Testis (tissue), 3 donors: ENCODE measurements around the gene RAB36. TPM values are rescaled to one million over a fixed set of nuclear protein-coding genes. Genes with fewer than 3 reads are reported as not detected.

Source experiments
- DNase-seq: peaks from one replicate; pipeline ENCODE4 v3.0.0-alpha.2; 2019
- H3K27ac ChIP-seq, 2 donors: fragments of 200-600 bp; sonication (generic); one replicate each; pipeline ENCODE4 v1.5.1; 2019
- H3K27me3 ChIP-seq: fragments of 200-600 bp; sonication (generic); one replicate; pipeline ENCODE4 v1.5.1; 2019
- H3K36me3 ChIP-seq: fragments of 200-600 bp; sonication (generic); one replicate; pipeline ENCODE4 v1.5.1; 2017; ENCODE audit warnings: low read depth; ENCODE audit errors: missing control alignments
- H3K4me1 ChIP-seq: fragments of 200-600 bp; sonication (generic); one replicate; pipeline ENCODE4 v1.5.1; 2019
- H3K4me3 ChIP-seq, 2 donors: fragments of 200-600 bp; sonication (generic); one replicate each; pipeline ENCODE4 v1.5.1; 2017 to 2019
- H3K9me3 ChIP-seq: fragments of 200-600 bp; sonication (generic); one replicate; pipeline ENCODE4 v1.5.1; 2017
- POLR2A ChIP-seq: fragments of 450-650 bp; IDR thresholded peaks from one replicate; pipeline ENCODE4 v1.6.1; 2017; ENCODE audit warnings: antibody characterized with exemption, mild to moderate bottlenecking, moderate library complexity
- WGBS, 2 donors: methylation state at CpG; one replicate each; pipeline ENCODE4 v1.1.5; 2018; 5-methylcytosine and 5-hydroxymethylcytosine counted together
- intact Hi-C: fragments of 100-400 bp; cut with DNase I; formaldehyde crosslinking; loops from one replicate; pipeline ENCODE4 v1.15.1; 2023; ENCODE audit warnings: low total_unique reads
- polyA plus RNA-seq: library from polyadenylated mRNA; stranded (reverse); fragments of 350-450 nt; fragmentation: Illumina TruSeq; extraction: RNeasy Lipid Tissue Mini Kit (QIAGEN cat#74804); gene quantifications from one replicate; pipeline ENCODE4 v1.2.3, GENCODE V29; 2014; ENCODE audit warnings: low read depth, low replicate concordance; ENCODE audit not compliant: insufficient read depth
- total RNA-seq, 2 donors: library from RNA; depleted of rRNA; stranded (reverse); fragments of >200 nt; gene quantifications; one replicate each; pipeline ENCODE4 v1.2.3, GENCODE V29; 2016
- TF ChIP-seq, protein P1 (sequence below), 3 experiments: fragments of 450-650 bp in 2 of 3; fragments of 200-600 bp in 1 of 3; sonication (generic) in 1 of 3; IDR thresholded peaks; one replicate each; pipeline ENCODE4 v1.5.1; 2016 to 2019; ENCODE audit warnings: antibody characterized with exemption in 3 of 3, mild to moderate bottlenecking in 2 of 3, moderate library complexity in 1 of 3

RAB36 gene
- total and polyA plus RNA-seq, 3 donors from 2014 or later, result 7.4 to 11.1 (median 7.5) TPM

DNA sequence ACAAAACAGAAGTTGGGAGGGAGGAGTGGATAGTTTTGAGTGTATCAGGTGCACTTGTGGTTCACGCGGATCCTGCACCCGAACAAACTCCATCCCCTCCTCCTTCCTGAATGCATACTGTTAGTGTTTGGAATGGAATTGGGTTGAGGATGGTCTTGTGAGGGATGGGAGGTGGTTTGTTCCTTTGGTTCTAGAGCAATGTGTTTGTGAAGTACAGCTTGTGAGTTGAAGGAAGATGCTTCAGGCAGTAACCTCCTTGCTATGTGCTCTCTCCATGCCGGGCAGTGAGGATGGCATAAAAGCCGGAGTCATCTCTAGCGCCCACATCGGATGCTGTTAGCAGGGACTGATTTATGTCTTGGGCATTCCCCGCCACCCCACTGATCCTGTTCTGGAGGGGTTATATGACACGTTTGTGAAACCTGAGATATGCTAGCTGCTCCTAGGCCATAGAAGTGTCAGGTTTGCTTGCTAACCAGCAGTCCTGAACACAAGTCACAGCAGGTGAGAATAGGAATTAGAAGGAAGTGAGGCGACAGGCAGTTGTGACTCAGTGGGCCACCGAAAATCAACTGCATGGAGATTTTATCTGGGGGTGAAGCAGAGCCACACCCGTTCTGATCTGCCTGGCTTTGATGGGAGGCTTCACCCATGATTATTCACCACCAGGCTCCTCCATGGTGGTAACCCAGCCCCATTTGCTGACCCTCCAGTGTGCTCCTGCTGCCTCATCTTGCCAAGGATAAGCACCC lies 37.2 kb downstream of the RAB36 start:
- Histone ChIP-seq H3K27ac (no peak overlapping the region), H3K36me3 (no peaks in the 10 kb centered on the region), H3K4me1 (peaks cover 47% of the 10 kb centered on the region), H3K4me3 (peak overlapping the region; percentile 59 to 60), H3K9me3 (no peaks in the 10 kb centered on the region), H3K27me3 (no peaks in the 10 kb centered on the region)
- WGBS, 2 donors, result 24 to 36% methylated on average over 12 of the region's 12 CpGs
- no peak for DNase-seq
- intact Hi-C loops, result no loop called here
- TF ChIP-seq, protein P1, sequence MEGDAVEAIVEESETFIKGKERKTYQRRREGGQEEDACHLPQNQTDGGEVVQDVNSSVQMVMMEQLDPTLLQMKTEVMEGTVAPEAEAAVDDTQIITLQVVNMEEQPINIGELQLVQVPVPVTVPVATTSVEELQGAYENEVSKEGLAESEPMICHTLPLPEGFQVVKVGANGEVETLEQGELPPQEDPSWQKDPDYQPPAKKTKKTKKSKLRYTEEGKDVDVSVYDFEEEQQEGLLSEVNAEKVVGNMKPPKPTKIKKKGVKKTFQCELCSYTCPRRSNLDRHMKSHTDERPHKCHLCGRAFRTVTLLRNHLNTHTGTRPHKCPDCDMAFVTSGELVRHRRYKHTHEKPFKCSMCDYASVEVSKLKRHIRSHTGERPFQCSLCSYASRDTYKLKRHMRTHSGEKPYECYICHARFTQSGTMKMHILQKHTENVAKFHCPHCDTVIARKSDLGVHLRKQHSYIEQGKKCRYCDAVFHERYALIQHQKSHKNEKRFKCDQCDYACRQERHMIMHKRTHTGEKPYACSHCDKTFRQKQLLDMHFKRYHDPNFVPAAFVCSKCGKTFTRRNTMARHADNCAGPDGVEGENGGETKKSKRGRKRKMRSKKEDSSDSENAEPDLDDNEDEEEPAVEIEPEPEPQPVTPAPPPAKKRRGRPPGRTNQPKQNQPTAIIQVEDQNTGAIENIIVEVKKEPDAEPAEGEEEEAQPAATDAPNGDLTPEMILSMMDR (IDR thresholded peaks at IDR 0.05), result no peak
- TF ChIP-seq POLR2A, result no peak

DNA sequence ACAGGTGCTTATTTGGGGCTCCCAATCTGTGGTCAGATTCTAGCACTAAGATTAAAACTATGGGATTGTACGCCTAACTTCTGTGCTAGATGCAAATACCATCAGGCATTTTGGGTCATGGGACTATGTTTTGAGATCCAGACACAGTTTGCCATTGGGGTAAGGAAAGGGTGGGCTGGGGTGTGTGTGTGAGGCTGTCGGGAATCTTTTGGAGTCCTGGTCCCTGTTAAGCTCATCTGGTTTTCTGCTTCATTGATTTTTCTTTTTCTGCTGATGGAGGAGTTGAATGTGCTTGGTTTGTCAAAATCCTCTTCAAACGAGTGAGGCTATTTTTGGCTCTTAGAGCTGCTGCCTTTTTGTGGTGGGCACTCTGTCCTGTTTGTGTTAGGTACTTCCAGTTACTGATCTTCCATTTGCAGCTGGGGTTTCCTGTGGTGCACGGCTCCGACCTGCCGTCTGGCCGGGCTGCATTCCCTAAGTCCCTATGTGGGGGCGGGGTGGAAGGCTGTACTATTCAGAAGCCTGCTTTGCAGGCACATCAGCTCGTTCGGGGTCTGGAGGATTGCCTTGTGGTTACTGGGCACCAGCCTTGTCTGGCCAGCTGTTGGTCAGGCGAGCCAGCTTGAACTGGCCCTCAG lies 37.9 kb downstream of the RAB36 start:
- Histone ChIP-seq H3K9me3 (no peaks in the 10 kb centered on the region), H3K27ac (no peak overlapping the region), H3K4me1 (peaks cover 47% of the 10 kb centered on the region), H3K36me3 (no peaks in the 10 kb centered on the region), H3K27me3 (no peaks in the 10 kb centered on the region), H3K4me3 (no peak overlapping the region)
- whole genome bisulfite sequencing, 2 donors, result 10 to 12% methylated on average over 11 of the region's 11 CpGs
- no peak for TF ChIP-seq POLR2A
- TF ChIP-seq, protein P1 (IDR thresholded peaks at IDR 0.05), result no peak
- intact Hi-C loops, result no loop called here
- DNase-seq, result peak; percentile 81

DNA sequence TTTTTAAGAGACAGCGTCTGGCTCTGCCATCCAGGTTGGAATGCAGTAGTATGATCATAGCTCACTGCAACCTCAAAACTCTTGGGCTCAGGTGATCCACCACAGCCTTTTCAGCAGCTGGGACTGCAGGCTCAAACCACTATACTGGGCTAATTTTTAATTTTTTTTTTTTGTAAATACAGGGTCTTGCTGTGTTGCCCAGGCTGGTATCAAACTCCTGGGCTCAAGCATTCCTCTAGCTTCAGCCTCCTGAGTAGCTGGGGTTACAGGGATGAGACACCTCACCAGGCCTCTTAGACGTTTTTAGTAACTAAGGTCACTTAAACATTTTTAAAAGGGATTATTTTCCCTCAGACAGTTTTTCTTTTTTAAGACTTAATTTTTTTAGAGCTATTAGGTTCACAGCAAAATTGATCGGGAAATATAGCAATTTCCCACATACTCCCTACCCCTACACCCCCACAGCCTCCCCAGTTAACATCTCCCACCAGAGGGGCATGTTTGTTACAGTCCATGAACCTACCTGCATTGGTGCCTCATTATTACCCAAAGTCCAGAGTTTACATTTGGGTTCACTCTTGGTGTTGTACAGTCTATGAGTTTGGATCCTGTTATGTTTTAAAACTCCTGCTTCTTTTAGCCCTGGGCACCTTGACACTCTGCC lies 39.0 kb downstream of the RAB36 start:
- intact Hi-C loops, result no loop called here
- H3K4me3 ChIP-seq, result no peak overlapping the region
- no peak for DNase-seq

DNA sequence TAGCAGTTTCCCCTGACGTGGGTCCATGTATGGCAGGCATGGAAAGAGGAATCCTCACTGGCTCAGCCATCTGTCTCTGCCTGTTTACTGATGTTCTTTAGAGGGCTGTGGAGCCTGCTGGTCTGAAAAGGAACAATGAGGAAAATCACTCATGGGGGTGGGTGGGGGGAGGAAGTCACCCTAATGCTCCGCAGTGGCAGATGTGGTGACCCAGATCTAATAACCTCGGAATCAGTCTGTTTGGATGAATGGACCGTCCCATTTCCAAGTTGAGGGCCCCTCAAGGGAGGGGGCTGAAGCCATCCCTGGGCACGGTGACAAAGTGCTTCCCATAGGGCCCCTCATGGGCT lies 39.5 kb downstream of the RAB36 start:
- intact Hi-C loops, result no loop called here
- H3K4me3 ChIP-seq, result no peak overlapping the region

More for the DNA sequence above, 39.0 kb downstream of the RAB36 start:
- H3K4me1 ChIP-seq, result peaks cover 40% of the 10 kb centered on the region
- no peaks in the 10 kb centered on the region for H3K9me3 ChIP-seq
- 54 to 65% methylated on average over 3 of the region's 3 CpGs for WGBS, 2 donors
- H3K27me3 ChIP-seq, result no peaks in the 10 kb centered on the region
- no peak overlapping the region for H3K27ac ChIP-seq
- no peak for TF ChIP-seq POLR2A
- TF ChIP-seq, protein P1 (IDR thresholded peaks at IDR 0.05), result no peak
- H3K36me3 ChIP-seq, result no peaks in the 10 kb centered on the region

More for the DNA sequence above, 39.5 kb downstream of the RAB36 start:
- H3K36me3 ChIP-seq, result no peaks in the 10 kb centered on the region
- no peak for TF ChIP-seq POLR2A
- TF ChIP-seq, protein P1 (IDR thresholded peaks at IDR 0.05), result no peak
- no peak for DNase-seq
- peaks cover 35% of the 10 kb centered on the region for H3K4me1 ChIP-seq
- no peaks in the 10 kb centered on the region for H3K27me3 ChIP-seq
- no peak overlapping the region for H3K27ac ChIP-seq
- no peaks in the 10 kb centered on the region for H3K9me3 ChIP-seq
- WGBS, 2 donors, result 66 to 90% methylated on average over 5 of the region's 5 CpGs
